Thyroid gland (tissue), 4 donors: Measurements from ENCODE around the gene SPTBN4.

Experiments
- CTCF ChIP-seq, 6 experiments: fragments of 200-600 bp in 3 of 6; fragments of 450-650 bp in 3 of 6; sonication (generic) in 3 of 6; IDR thresholded peaks; one replicate each; pipeline ENCODE4 v1.5.1; 2016 to 2019; ENCODE audit warnings: antibody characterized with exemption in 6 of 6, mild to moderate bottlenecking in 2 of 6, inconsistent platforms in 1 of 6, moderate library complexity in 1 of 6
- POLR2A ChIP-seq, 2 donors: fragments of 450-650 bp; IDR thresholded peaks; one replicate each; pipeline ENCODE4 v1.6.1; 2017; ENCODE audit warnings: antibody characterized with exemption in 2 of 2, mild to moderate bottlenecking in 2 of 2, moderate library complexity in 1 of 2

- TF ChIP-seq POLR2A (IDR thresholded peaks at IDR 0.05) (no peak), CTCF (IDR thresholded peaks at IDR 0.05) (no peak)
Measured at GRCh38 chr19:40617961-40618360, 151.2 kb downstream of the SPTBN4 start.
